Stimulated activated CD4-positive, alpha-beta T cell treated with anti-CD3 and anti-CD28 coated beads, Interleukin-1b, Interleukin-23, amount 100 ng/mL, for 48 hours (primary cell): ENCODE measurements around the gene RARS2.
"Not testable (repeated sequence)": the region's sequence is repeated elsewhere in the genome, so short reads cannot be mapped to it uniquely, and the experiment has no call there.

Source experiments
- DNase-seq: peaks from one replicate; pipeline ENCODE4 v3.0.0-alpha.2; 2020

RARS2 gene, protein sequence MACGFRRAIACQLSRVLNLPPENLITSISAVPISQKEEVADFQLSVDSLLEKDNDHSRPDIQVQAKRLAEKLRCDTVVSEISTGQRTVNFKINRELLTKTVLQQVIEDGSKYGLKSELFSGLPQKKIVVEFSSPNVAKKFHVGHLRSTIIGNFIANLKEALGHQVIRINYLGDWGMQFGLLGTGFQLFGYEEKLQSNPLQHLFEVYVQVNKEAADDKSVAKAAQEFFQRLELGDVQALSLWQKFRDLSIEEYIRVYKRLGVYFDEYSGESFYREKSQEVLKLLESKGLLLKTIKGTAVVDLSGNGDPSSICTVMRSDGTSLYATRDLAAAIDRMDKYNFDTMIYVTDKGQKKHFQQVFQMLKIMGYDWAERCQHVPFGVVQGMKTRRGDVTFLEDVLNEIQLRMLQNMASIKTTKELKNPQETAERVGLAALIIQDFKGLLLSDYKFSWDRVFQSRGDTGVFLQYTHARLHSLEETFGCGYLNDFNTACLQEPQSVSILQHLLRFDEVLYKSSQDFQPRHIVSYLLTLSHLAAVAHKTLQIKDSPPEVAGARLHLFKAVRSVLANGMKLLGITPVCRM

DNA sequence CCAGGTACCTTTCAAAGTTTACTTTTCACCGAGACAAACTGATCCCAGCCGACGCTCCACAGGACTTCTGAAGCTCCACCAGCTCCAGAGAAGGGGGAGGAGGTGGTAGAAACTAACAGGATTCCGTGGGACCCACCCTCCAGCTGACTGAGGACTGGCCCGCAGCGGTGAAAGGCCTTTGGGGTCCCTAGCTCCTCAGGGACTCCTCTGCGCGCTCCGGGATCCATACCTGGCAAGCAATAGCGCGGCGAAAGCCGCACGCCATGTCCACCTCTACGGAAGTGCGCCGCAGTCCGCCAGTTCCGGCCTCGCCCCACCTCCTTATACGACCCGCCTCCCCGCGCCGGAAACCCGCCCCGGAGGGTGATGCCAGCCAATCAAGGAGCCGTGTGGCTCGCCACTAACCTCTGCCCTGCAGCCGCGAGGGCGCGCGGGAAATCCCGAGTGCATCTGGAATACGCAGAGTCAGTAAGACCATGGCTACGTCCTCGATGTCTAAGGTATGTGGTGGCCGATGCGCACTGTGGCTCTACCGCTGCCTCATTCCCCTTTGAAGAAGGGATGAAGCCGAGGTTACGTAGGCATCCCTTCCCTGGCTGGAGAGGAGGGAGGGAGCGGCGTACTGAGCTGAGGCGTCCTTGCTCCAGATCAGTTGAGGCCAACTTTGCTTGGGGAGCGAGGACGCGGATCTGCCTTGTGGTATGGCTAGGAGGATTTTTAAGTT is at the start of gene RARS2, which contains the start of gene ORC3:
TSS of gene RARS2 (minus strand) at position 295 of the 724 bp plus-strand sequence. CDS start at position 265, 30 bp downstream.
TSS of gene ORC3 (plus strand) at position 443 of the 724 bp plus-strand sequence. CDS start at position 477, 34 bp downstream.
- DNase-seq = peak; percentile 95

- no peak for DNase-seq
Observed at GRCh38 chr6:87639373-87639772, 49.6 kb upstream of the RARS2 start.

DNA sequence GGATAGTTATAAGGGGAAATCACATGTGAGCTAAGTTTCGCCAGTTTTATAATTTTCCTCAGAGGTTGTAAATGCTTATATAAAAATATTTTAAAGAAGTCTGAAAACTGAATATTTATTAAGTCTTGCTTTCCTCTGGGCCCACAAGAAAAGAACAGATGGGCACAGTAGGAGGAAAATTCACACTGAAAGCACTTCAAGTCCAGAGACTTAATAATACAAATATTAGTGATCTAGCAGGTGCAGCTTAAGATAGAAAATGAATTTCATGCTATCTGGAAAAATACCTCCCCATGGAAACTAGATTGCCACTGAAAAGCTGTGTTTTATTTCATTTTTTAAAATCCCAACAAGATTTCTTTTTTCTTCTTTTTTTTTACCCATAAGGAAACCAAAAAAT is 47.3 kb upstream of the RARS2 start:
- no peak for DNase-seq

- DNase-seq = no peak
Observed at GRCh38 chr6:87636315-87636714, 46.5 kb upstream of the RARS2 start.

- DNase-seq = no peak
Observed at GRCh38 chr6:87633851-87634250, 44.1 kb upstream of the RARS2 start.

DNA sequence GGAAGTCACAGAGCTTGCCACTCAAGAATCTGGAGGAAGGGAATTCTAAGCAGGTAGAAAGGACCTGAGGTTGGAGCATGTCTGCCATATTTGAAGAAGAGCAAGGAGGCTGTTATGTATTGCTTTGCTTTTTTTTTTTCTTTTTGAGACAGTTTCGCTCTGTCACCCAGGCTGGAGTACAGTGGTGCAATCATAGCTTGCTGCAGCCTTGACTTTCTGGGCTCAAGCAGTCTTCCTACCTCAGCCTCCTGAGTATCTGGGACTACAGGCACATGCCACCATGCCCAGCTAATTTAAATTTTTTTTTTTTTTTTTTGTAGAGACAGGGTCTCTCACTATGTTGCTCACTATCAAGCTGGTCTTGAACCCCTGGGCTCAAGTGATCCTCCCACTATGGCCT is 41.0 kb upstream of the RARS2 start:
- no peak for DNase-seq

- DNase-seq = no peak
Observed at GRCh38 chr6:87628881-87629280, 39.1 kb upstream of the RARS2 start.

DNA sequence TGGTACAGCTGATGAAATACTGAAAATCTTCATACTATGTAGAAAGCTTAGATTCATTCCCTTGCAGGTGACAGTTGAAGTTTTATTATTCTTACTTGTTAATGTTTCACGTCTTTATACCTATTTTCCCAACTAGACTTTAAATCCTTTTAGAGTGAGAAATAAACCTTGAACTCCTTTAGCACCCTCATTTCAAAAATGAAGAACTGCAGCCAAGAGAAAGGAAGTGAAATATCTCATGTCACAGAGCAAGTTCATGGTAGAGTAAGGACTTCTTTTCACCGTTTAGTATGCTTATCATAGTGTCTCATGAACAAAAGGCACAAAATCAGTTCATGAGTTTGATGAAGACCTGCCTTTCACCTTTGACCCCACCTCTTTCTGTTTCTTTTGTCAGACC is 38.6 kb upstream of the RARS2 start:
- no peak for DNase-seq

GRCh38 chr6:87623248-87623647 is 33.5 kb upstream of the RARS2 start:
- DNase-seq = no peak

DNA sequence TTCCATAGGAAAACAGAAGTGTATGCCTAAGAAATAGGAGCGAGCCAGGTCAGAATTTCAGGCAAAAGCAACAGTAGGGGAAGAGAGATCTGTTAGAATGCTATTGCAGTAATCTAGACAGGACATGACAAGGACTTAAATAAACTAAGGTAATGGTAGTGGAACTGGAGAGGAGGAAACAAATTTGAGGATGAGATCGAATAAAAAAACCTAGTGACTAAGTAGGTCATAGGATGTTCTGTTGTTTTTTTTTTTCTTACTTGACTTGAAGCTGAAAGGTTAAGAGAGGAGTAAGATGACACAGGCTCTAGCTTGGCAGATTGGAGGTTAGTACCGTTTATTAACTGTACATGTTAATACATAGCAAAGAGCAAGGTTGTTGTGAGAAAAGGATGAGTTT is 28.7 kb upstream of the RARS2 start:
- DNase-seq = no peak

- no peak for DNase-seq
Observed at GRCh38 chr6:87617405-87617804, 27.6 kb upstream of the RARS2 start.

DNA sequence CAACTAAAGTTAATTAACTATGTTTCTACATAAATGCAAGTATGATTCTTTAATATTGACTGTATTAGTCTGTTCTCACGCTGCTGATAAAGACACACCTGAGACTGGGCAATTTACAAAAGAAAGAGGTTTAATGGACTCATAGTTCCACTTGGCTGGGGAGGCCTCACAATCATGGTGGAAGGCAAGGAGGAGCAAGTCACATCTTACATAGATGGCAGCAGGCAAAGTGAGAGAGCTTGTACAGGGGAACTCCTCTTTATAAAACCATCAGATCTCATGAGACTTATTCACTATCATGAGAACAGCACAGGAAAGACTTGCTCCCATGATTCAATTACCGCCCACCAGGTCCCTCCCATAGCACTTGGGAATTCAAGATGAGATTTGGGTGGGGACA is 23.2 kb upstream of the RARS2 start:
- not testable (repeated sequence) for DNase-seq

DNA sequence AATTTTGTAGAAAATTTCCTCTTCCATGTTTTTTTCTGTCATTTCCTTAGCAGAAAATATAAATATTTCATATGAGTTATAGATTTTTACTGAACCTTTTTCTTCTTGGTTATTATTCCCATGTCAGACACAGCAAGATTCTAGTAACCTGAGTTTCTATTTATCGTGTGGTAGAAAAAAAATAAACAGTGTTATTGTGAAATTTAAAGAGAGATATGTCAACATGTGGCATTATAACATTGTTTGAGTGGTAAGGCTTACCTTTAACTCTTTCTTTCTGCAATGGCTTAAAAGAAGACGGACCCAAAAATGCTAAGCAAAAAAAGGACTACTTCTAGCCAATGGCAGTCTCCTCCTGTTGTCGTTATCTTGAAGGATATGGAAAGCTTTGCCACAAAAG is 19.0 kb upstream of the RARS2 start:
- DNase-seq = no peak

DNA sequence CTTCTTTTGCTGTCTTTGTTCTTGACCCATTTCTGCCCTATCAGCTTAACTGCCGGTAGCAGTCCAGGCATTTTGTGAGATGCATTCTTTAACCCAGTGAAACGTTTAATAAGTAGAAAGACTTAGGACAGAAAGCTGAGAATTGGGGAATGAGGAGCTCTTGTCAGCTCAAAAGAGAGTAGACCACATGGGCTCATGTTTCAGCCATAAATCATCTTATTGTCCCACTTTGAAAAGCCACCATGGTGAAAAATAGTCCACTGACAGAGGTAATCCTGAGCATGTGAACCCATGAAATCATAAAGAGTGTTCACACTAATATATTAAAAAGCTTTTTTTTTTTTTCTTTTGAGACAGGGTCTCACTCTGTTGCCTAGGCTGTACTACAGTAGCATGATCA is 16.4 kb upstream of the RARS2 start:
- no peak for DNase-seq

DNA sequence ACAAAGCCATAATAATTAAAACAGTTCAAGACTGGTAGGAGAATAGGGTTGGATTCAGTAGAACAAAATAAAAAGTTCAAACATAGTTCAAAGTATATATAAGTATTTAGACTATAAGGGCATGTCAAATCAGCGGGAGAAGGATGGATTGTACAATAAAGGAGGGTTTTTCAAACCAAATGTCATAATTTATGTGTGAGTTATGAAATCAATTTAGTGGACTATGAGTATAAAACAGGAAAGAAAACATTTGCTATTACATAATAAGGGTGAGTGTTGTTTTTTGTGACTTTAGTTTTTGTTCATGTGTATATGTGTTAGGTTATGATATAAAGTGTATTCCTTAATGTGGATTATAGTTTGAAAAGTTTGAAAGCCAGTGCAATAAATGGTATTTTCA is 10.8 kb upstream of the RARS2 start:
- no peak for DNase-seq

DNA sequence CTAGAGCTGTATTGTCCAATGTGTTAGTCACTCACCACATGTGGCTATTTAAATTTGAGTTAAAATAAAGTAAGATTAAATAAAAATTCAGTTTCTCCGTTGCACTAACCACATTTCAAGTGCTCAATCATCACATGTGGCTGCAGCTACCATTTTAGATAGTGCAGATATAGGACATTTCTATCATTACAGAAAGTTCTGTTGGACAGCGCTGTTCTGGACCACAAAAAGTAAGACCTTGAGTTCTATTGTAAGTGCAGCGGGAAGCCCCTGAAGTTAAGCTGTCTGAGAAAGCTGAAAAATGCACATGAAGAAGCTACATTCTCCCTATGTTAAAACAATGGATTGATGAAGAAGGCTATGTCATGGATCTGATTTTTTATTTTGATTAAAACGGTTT is 1.2 kb upstream of the RARS2 start:
- DNase-seq = no peak

- no peak for DNase-seq
Observed at GRCh38 chr6:87590417-87590880, 662 bp upstream of the RARS2 start.

DNA sequence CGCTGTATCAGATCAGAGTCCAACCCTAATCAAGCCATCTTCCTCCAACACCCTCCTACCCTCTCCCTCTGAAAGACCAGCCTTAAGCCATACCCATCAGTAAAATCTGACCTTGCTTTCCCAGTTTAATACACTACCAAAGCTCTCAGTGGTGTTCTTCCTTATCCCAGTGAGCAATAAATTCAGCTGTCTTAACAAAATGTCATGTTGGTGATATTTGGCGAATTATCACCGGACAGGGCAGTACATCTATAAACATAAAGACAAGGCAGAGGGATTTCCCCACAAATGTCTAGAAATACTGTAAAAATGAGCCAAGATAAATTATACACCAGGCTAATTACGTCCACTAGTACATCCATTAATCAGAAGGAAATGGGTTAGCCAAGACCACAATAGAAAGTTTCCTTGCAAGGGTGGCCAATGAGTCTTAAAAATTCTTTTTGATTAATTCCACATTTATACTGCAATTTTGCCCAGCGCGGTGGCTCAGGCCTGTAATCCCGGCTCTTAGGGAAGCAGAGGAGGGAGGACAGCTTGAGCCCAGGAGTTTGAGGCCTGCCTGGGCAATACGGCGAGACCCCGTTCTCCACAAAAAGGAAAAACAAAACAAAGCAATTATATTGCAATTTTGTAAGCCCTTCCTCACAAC is 905 bp downstream of the RARS2 start:
- DNase-seq = no peak

GRCh38 chr6:87586371-87587077 is 3.3 kb downstream of the RARS2 start:
- DNase-seq = no peak

DNA sequence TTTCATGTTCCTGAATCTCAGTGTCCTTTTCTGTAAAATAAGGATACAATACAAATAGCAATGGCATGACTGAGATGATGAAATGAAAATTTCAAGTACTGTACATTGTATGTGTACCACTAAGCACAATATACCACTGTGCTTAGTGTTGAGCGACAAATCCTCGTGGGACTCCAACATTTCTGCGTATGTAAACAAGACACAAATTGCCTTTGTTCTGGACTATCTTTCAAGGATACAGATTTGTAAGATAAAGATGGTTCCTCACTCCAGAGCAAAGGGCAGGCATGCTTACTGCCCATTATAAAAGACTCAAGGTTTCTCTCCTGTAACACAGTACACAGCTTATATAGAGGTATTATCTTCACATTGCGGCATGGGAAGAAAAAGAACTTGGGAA is 6.0 kb downstream of the RARS2 start:
- DNase-seq = no peak

GRCh38 chr6:87575423-87575822 is 14.4 kb downstream of the RARS2 start:
- no peak for DNase-seq

- no peak for DNase-seq
Observed at GRCh38 chr6:87574237-87574804, 15.5 kb downstream of the RARS2 start.
